Measurements from ENCODE around the gene ADH1C. TPM values are rescaled to one million over a fixed set of nuclear protein-coding genes. Genes with fewer than 3 reads are reported as not detected.

The ADH1C gene
- total and polyA plus RNA-seq, 8 donors: 8.3 to 37.6 (median 13.3) TPM

GRCh38 chr4:99341426-99341825, 11.1 kb downstream of the ADH1C start:
- no peak for TF ChIP-seq CTCF (IDR thresholded peaks at IDR 0.05)
- Histone ChIP-seq H3K4me3 (no peak overlapping the region), H3K4me1 (no peaks in the 10 kb centered on the region), H3K9me3 (no peaks in the 10 kb centered on the region), H3K27ac (no peak overlapping the region), H3K27me3 (no peaks in the 10 kb centered on the region), H3K36me3 (peaks cover 0 to 6% (median 0%) of the 10 kb centered on the region in 3 donors)
- intact Hi-C loops (cut with DNase I): no loop called here
- no peak for DNase-seq
- no peak for ATAC-seq
- no peak for FAIRE-seq
- WGBS, 2 donors: 73 to 95% methylated on average over 1 of the region's 1 CpG

GRCh38 chr4:99339172-99339571, 13.4 kb downstream of the ADH1C start:
- Histone ChIP-seq H3K36me3 (peaks cover 0 to 6% (median 0%) of the 10 kb centered on the region in 3 donors), H3K27ac (no peak overlapping the region), H3K27me3 (no peaks in the 10 kb centered on the region), H3K9me3 (no peaks in the 10 kb centered on the region), H3K4me3 (no peak overlapping the region), H3K4me1 (no peaks in the 10 kb centered on the region)
- DNase-seq: no peak
- WGBS, 2 donors: 88 to 98% methylated on average over 3 of the region's 3 CpGs
- ATAC-seq: no peak
- TF ChIP-seq CTCF (IDR thresholded peaks at IDR 0.05): no peak
- FAIRE-seq: no peak
- intact Hi-C loops (cut with DNase I): no loop called here

GRCh38 chr4:99336553-99336952, 16.0 kb downstream of the ADH1C start:
- ATAC-seq (no peak), FAIRE-seq (no peak), DNase-seq (no peak)
- no peaks in the 10 kb centered on the region for H3K9me3 ChIP-seq
- no peaks in the 10 kb centered on the region for H3K36me3 ChIP-seq
- H3K27ac ChIP-seq: no peak overlapping the region
- H3K4me1 ChIP-seq: peaks cover 0 to 3% (median 0%) of the 10 kb centered on the region in 3 donors
- no peaks in the 10 kb centered on the region for H3K27me3 ChIP-seq
- no peak for TF ChIP-seq CTCF (IDR thresholded peaks at IDR 0.05)
- 68 to 72% methylated on average over 4 of the region's 4 CpGs for WGBS, 2 donors
- intact Hi-C loops (cut with DNase I): no loop called here
- no peak overlapping the region for H3K4me3 ChIP-seq

GRCh38 chr4:99334880-99335279, 17.7 kb downstream of the ADH1C start:
- Histone ChIP-seq H3K9me3 (no peaks in the 10 kb centered on the region), H3K27ac (no peak overlapping the region), H3K36me3 (no peaks in the 10 kb centered on the region), H3K4me3 (no peak overlapping the region), H3K4me1 (peaks cover 0 to 3% (median 0%) of the 10 kb centered on the region in 3 donors), H3K27me3 (no peaks in the 10 kb centered on the region)
- no peak for FAIRE-seq
- no peak for DNase-seq
- intact Hi-C loops (cut with DNase I): no loop called here
- 63 to 80% methylated on average over 1 of the region's 1 CpG for WGBS, 2 donors
- ATAC-seq: no peak
- TF ChIP-seq CTCF (IDR thresholded peaks at IDR 0.05): no peak

GRCh38 chr4:99330648-99331047, 21.9 kb downstream of the ADH1C start:
- Histone ChIP-seq H3K27ac (no peak overlapping the region), H3K27me3 (no peaks in the 10 kb centered on the region), H3K36me3 (no peaks in the 10 kb centered on the region), H3K4me3 (no peak overlapping the region), H3K4me1 (peaks cover 0 to 3% (median 0%) of the 10 kb centered on the region in 3 donors), H3K9me3 (no peaks in the 10 kb centered on the region)
- FAIRE-seq (no peak), ATAC-seq (peak in 1 of 4 donors; percentile 22), DNase-seq (no peak)
- intact Hi-C loops (cut with DNase I): no loop called here
- 94 to 97% methylated on average over 3 of the region's 3 CpGs for WGBS, 2 donors
- no peak for TF ChIP-seq CTCF (IDR thresholded peaks at IDR 0.05)

All from pancreas (tissue), 10 donors.